ENCODE measurements around the gene FOXK1. TPM values are rescaled to one million over a fixed set of nuclear protein-coding genes. Genes with fewer than 3 reads are reported as not detected.

The FOXK1 gene
- polyA plus RNA-seq, 3 donors: 0.33 to 16.8 (median 0.76) TPM

GRCh38 chr7:4786015-4786414, 103.9 kb downstream of the FOXK1 start:
- Histone ChIP-seq H3K4me2 (replicated peaks; ENCODE audit: extremely low read depth, low read length, poor library complexity, severe bottlenecking) (no peak overlapping the region), H3K4me1 (ENCODE audit: control insufficient read depth in 1 of 2, insufficient read depth in 2 of 2, low read length in 2 of 2) (no peaks in the 10 kb centered on the region), H3K27me3 (ENCODE audit: control insufficient read depth in 2 of 2, insufficient read depth in 2 of 2, low read length in 2 of 2) (no peaks in the 10 kb centered on the region), H3K9ac (ENCODE audit: insufficient read depth, low read length, poor library complexity, severe bottlenecking) (no peak overlapping the region), H3K4me3 (replicated peaks in 1 of 3; ENCODE audit: low read depth in 2 of 3, low read length in 3 of 3) (no peak overlapping the region), H3K36me3 (replicated peaks in 1 of 2; ENCODE audit: control insufficient read depth in 1 of 2, insufficient read depth in 2 of 2, low read length in 2 of 2) (peaks cover 99 to 100% of the 10 kb centered on the region in 2 donors), H3K27ac (ENCODE audit: low read depth in 1 of 2, low read length in 2 of 2) (no peak overlapping the region), H2AFZ (ENCODE audit: insufficient read depth, low read depth, low read length, poor library complexity, severe bottlenecking) (no peak overlapping the region), H3K9me3 (replicated peaks in 1 of 2; ENCODE audit: control insufficient read depth in 1 of 2, insufficient read depth in 1 of 2, low read length in 2 of 2) (no peaks in the 10 kb centered on the region), H4K20me1 (ENCODE audit: insufficient read depth, low read length) (peaks cover 73% of the 10 kb centered on the region), H3K79me2 (ENCODE audit: insufficient read depth, low read length) (peaks cover 20% of the 10 kb centered on the region)
- H3K4me1 Mint-ChIP-seq: no peaks in the 10 kb centered on the region
- peaks cover 0 to 2% (median 0%) of the 10 kb centered on the region in 7 donors for H3K9me3 Mint-ChIP-seq
- H3K4me3 Mint-ChIP-seq: no peak overlapping the region
- peaks cover 59 to 91% of the 10 kb centered on the region in 2 donors for H3K36me3 Mint-ChIP-seq
- no peak for DNase-seq
- intact Hi-C loops (cut with micrococcal nuclease): no loop called here
- TF ChIP-seq CTCF (IDR thresholded peaks at IDR 0.05): no peak
- WGBS (ENCODE audit: insufficient coverage): 98% methylated on average over 17 of the region's 17 CpGs
- peak overlapping the region in 1 of 7 donors; percentile 30 for H3K27ac Mint-ChIP-seq
- H3K27me3 Mint-ChIP-seq (ENCODE audit: low read depth in 3 of 3): peaks cover 0 to 3% (median 0%) of the 10 kb centered on the region in 3 donors

DNA sequence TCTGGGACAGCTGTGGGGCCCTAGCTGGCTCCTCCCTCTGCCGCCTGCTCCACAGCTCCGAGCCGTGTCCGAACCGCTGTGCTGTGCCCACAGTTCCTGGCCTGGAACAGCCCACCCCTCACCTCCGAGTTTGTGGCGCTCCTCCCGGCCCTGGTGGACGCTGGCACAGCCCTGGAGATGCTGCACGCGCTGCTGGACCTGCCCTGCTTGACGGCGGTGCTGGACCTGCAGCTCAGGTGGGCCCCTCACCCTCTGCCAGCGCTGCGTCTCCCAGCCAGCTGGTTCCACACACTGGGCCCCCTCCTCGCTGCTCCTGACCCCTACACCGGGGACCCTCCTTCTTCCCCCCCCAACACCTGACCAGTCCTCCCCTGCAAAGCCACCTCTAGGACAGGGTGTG, 105.4 kb downstream of the FOXK1 start:
- Histone ChIP-seq H3K4me2 (replicated peaks; ENCODE audit: extremely low read depth, low read length, poor library complexity, severe bottlenecking) (no peak overlapping the region), H3K9ac (ENCODE audit: insufficient read depth, low read length, poor library complexity, severe bottlenecking) (no peak overlapping the region), H3K27ac (ENCODE audit: low read depth in 1 of 2, low read length in 2 of 2) (no peak overlapping the region), H2AFZ (ENCODE audit: insufficient read depth, low read depth, low read length, poor library complexity, severe bottlenecking) (no peak overlapping the region), H3K4me1 (ENCODE audit: control insufficient read depth in 1 of 2, insufficient read depth in 2 of 2, low read length in 2 of 2) (peaks cover 9 to 12% of the 10 kb centered on the region in 2 donors), H3K36me3 (replicated peaks in 1 of 2; ENCODE audit: control insufficient read depth in 1 of 2, insufficient read depth in 2 of 2, low read length in 2 of 2) (peaks cover 92 to 93% of the 10 kb centered on the region in 2 donors), H3K4me3 (replicated peaks in 1 of 3; ENCODE audit: low read depth in 2 of 3, low read length in 3 of 3) (no peak overlapping the region), H3K9me3 (replicated peaks in 1 of 2; ENCODE audit: control insufficient read depth in 1 of 2, insufficient read depth in 1 of 2, low read length in 2 of 2) (no peaks in the 10 kb centered on the region), H3K27me3 (ENCODE audit: control insufficient read depth in 2 of 2, insufficient read depth in 2 of 2, low read length in 2 of 2) (no peaks in the 10 kb centered on the region), H3K79me2 (ENCODE audit: insufficient read depth, low read length) (peaks cover 7% of the 10 kb centered on the region), H4K20me1 (ENCODE audit: insufficient read depth, low read length) (peaks cover 68% of the 10 kb centered on the region)
- peaks cover 5% of the 10 kb centered on the region for H3K4me1 Mint-ChIP-seq
- no peak for TF ChIP-seq CTCF (IDR thresholded peaks at IDR 0.05)
- 95% methylated on average over 17 of the region's 17 CpGs for WGBS (ENCODE audit: insufficient coverage)
- H3K27ac Mint-ChIP-seq: no peak overlapping the region
- DNase-seq: no peak
- H3K27me3 Mint-ChIP-seq (ENCODE audit: low read depth in 3 of 3): peaks cover 0 to 3% (median 0%) of the 10 kb centered on the region in 3 donors
- intact Hi-C loops (cut with micrococcal nuclease): no loop called here
- H3K9me3 Mint-ChIP-seq: peaks cover 0 to 6% (median 2%) of the 10 kb centered on the region in 7 donors
- H3K36me3 Mint-ChIP-seq: peaks cover 51 to 84% of the 10 kb centered on the region in 2 donors
- no peak overlapping the region for H3K4me3 Mint-ChIP-seq
